Measurements from ENCODE around the gene PBLD.

DNA sequence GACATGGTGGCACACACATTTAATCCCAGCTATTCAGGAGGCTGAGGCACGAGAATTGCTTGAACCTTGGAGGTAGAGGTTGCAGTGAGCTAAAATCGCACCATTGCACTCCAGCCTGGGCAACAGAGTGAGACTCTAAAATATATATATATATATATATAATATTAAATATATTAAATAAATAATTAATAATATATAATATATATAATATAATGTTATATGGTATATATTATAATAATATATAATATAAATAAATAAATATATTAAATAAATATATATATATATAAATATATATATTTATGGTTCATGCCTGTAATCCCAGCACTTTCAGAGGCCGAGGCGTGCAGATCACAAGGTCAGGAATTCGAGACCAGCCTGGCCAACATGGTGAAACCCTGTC is 33.9 kb upstream of the PBLD start:
- TF ChIP-seq CTCF (IDR thresholded peaks at IDR 0.05; ENCODE audit: poor library complexity, severe bottlenecking) (no peak), SMC3 (conservative IDR thresholded peaks at IDR 0.05; ENCODE audit: poor library complexity) (no peak), TAF1 (IDR thresholded peaks at IDR 0.05; ENCODE audit: low read depth) (no peak), POLR2AphosphoS5 (IDR thresholded peaks at IDR 0.05) (no peak), EP300 (conservative IDR thresholded peaks at IDR 0.05; ENCODE audit: poor library complexity, severe bottlenecking) (no peak), EZH2 (IDR thresholded peaks at IDR 0.05; ENCODE audit: borderline replicate concordance, insufficient read depth, low read length, poor library complexity, severe bottlenecking) (no peak), REST (IDR thresholded peaks at IDR 0.05; ENCODE audit: borderline replicate concordance) (no peak)
